SK-N-MC (cell line): ENCODE measurements around the gene KCNJ11.

Source experiments
- EZH2 ChIP-seq: fragments of 200-600 bp; sonication (generic); IDR thresholded peaks from one replicate; pipeline ENCODE4 v1.6.1; 2017; ENCODE audit warnings: antibody characterized with exemption
- FOXP2 ChIP-seq: optimal IDR thresholded peaks from 2 replicates; pipeline ENCODE3; 2011; ENCODE audit warnings: mild to moderate bottlenecking, moderate library complexity; ENCODE audit not compliant: insufficient read depth; ENCODE audit errors: extremely low read length, control extremely low read depth
- POLR2AphosphoS5 ChIP-seq: IDR thresholded peaks from 2 replicates; pipeline ENCODE4 v1.6.1; 2012; ENCODE audit warnings: mild to moderate bottlenecking, low read depth, low read length, borderline replicate concordance

DNA sequence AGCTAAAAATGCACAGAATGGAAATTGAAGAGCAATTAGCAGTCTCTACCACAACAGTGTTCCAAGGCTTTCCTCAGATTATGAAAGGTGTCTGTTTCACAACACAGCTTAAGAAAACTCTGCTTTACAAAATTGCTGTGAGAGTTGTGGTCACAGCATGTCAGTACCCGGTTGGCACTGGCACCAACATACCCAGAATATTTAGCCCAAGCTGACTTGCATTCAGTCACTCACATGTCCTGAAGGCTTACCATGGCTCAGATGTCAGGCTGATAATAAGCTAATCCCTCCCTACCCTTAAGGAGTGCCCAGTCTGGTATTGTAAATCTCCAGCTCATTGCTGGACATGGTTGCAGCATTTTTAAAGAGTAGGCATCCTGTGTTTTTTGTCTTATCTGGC, 22.0 kb downstream of the KCNJ11 start:
- TF ChIP-seq POLR2AphosphoS5, result no peak
- no peak for TF ChIP-seq EZH2
- no peak for TF ChIP-seq FOXP2
